Omental fat pad (tissue), 4 donors: Measurements from ENCODE around the gene TGFBR3. TPM values are rescaled to one million over a fixed set of nuclear protein-coding genes. Genes with fewer than 3 reads are reported as not detected.

Source experiments
- ATAC-seq: fragments of 150-250 bp; one replicate; pipeline ENCODE4 v1.9.1; 2016; ENCODE audit warnings: mild to moderate bottlenecking, moderate library complexity; ENCODE audit not compliant: low FRiP score
- DNase-seq: peaks from one replicate; pipeline ENCODE4 v3.0.0-alpha.2; 2019; ENCODE audit warnings: low spot score
- total RNA-seq, 4 donors: library from RNA; depleted of rRNA; stranded (reverse); fragments of >200 nt; gene quantifications; one replicate each; pipeline ENCODE4 v1.1.0, GENCODE V29; 2016
- TF ChIP-seq, protein P1 (sequence below), 3 donors: fragments of 450-650 bp; IDR thresholded peaks; one replicate each; pipeline ENCODE4 v1.5.1; 2016 to 2017; ENCODE audit warnings: antibody characterized with exemption in 3 of 3, mild to moderate bottlenecking in 3 of 3, moderate library complexity in 2 of 3

Gene TGFBR3
- total RNA-seq, 4 donors from 2014 or later = 104 to 267 (median 196) TPM

DNA sequence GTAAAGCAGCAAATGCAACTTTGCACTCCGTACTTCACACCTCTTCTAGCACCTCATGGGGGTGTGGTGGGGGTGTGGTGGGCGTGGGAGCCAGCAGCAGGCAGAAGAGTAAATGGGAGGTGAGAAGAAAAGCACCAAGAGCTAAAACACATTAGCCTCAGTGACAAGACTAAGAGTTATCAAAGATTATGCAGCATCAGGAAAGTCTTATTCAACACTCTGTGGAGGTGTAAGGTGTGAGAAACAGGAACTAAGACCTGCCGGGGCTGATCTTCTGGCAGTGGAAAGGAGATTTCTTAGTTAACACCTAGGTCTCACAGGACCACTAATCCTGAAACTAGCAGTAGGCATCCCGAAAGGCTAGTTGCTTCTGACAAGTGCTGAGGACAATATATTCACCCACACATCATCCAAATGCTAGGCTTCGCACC is 9.9 kb downstream of the TGFBR3 start:
- TF ChIP-seq, protein P1, sequence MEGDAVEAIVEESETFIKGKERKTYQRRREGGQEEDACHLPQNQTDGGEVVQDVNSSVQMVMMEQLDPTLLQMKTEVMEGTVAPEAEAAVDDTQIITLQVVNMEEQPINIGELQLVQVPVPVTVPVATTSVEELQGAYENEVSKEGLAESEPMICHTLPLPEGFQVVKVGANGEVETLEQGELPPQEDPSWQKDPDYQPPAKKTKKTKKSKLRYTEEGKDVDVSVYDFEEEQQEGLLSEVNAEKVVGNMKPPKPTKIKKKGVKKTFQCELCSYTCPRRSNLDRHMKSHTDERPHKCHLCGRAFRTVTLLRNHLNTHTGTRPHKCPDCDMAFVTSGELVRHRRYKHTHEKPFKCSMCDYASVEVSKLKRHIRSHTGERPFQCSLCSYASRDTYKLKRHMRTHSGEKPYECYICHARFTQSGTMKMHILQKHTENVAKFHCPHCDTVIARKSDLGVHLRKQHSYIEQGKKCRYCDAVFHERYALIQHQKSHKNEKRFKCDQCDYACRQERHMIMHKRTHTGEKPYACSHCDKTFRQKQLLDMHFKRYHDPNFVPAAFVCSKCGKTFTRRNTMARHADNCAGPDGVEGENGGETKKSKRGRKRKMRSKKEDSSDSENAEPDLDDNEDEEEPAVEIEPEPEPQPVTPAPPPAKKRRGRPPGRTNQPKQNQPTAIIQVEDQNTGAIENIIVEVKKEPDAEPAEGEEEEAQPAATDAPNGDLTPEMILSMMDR (IDR thresholded peaks at IDR 0.05) = no peak
- DNase-seq = no peak
- no peak for ATAC-seq

- TF ChIP-seq, protein P1 (IDR thresholded peaks at IDR 0.05) = no peak
- no peak for ATAC-seq
- no peak for DNase-seq
Observed at GRCh38 chr1:91874167-91874566, 11.8 kb downstream of the TGFBR3 start.

DNA sequence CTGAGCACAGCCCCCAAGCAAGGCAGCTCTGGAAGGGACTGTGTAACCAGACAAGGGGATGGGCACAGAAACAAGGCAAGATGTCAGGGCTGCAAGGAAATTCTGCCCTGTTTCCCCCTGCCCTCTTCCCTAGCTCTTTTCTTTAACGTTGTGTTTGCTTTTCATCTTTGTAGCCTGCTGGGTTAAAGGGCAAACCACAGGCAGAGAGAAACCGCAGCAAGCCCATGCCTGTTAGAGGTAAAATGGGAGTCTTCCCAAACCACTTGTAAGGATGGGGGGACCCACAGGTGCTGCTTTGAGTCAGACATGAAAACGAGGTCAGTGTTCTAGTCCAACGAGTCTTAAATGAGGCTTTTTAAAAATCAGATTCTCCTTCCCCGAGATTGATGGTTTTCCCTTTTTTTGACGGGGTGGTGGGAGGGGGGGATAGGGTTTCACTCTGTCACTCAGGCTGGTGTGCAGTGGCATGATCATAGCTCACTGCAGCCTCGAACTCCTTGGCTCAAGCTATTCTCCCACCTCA is 13.3 kb downstream of the TGFBR3 start:
- TF ChIP-seq, protein P1 (IDR thresholded peaks at IDR 0.05) = no peak
- no peak for ATAC-seq

DNA sequence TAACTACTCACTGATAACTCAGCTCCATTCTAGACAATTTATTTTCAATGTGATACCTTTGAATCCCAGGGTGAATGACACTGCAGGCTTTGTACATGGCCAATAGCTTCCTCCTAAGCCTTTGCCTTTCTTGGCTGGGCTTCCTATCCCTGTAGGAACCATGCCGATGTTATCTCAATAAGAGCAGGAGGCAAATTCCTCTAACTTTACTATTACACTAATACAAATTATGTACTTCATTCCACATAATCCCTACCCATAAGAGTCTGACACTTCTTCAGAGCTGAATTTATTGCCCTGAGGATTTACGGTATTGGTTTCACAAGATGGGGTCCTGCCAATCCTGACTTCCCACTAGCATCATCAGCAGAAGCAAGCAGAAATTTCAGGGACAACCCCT is 14.0 kb downstream of the TGFBR3 start:
- TF ChIP-seq, protein P1 (IDR thresholded peaks at IDR 0.05) = no peak
- ATAC-seq = no peak
- no peak for DNase-seq

More for the DNA sequence above, 13.3 kb downstream of the TGFBR3 start:
- no peak for DNase-seq

GRCh38 chr1:91870322-91870721 is 15.6 kb downstream of the TGFBR3 start:
- TF ChIP-seq, protein P1 (IDR thresholded peaks at IDR 0.05) = no peak
- DNase-seq = no peak
- no peak for ATAC-seq

- no peak for DNase-seq
- TF ChIP-seq, protein P1 (IDR thresholded peaks at IDR 0.05) = no peak
- no peak for ATAC-seq
Observed at GRCh38 chr1:91866425-91866824, 19.5 kb downstream of the TGFBR3 start.

- no peak for ATAC-seq
- DNase-seq = no peak
Observed at GRCh38 chr1:91864017-91864700, 21.8 kb downstream of the TGFBR3 start.

More at GRCh38 chr1:91864017-91864700, 21.8 kb downstream of the TGFBR3 start:
- TF ChIP-seq, protein P1 (IDR thresholded peaks at IDR 0.05) = no peak
